Medulla oblongata (tissue), 1 donor: Measurements from ENCODE around the gene RPL10.

ENCODE experiments used
- DNase-seq: peaks from one replicate; pipeline ENCODE4 v3.0.0-alpha.2; 2015; ENCODE audit errors: extremely low spot score

Gene RPL10

DNA sequence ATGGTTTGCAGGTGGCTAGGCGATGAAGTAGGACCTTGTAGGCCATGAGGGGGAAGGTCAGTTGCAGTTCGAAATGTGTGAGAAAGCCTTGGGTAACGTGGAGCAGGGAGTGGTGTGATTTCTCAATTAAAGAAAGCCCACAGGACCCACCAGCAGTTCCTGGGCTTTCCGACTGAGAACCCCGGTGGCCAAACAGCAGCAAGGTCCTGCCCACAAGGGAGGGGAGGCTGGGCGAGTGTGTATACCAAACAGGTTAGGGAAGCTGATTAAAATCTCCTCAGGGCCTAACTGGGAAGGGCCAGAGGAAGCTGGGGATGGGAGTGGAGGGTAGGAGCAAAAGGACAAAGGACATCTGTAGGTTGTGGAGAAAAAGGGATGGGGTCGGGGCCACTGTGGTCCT lies 32.7 kb downstream of the RPL10 start:
- no peak for DNase-seq

DNA sequence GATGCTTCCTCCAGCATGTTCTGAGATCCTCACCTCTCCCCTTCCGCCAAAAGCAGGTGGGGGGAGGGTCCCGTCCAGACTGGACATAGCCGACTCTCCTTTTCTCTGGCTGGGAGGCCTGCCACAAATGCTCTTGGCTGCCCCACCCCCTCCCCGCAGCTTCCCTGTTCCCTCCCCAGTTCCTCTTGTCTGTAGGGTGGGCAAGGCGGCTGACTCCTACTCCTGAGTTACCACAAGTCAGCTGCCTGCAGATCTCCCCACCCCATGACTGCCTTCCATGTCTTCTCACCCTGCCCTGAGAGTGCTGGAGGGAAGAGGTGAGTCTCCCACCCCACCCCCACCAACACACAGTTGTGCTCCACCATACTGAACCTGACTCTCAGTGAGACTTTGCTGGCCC lies 33.2 kb downstream of the RPL10 start:
- DNase-seq: peak; percentile 43

DNA sequence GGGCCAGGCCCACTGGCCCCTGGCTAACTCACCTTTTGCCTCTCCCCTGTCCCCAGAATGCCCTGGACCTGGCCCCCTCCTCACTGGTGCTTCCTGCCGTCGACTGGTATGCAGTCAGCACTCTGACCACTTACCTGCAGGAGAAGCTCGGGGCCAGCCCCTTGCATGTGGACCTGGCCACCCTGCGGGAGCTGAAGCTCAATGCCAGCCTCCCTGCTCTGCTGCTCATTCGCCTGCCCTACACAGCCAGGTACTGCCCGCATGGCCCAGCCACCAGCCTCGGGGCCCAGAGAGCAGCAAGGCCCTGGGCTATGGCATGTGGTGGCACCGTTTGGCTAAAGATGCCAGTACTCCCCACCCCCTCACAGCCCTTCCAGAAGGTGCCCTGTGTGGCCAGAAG lies 34.0 kb downstream of the RPL10 start:
- DNase-seq: no peak

DNA sequence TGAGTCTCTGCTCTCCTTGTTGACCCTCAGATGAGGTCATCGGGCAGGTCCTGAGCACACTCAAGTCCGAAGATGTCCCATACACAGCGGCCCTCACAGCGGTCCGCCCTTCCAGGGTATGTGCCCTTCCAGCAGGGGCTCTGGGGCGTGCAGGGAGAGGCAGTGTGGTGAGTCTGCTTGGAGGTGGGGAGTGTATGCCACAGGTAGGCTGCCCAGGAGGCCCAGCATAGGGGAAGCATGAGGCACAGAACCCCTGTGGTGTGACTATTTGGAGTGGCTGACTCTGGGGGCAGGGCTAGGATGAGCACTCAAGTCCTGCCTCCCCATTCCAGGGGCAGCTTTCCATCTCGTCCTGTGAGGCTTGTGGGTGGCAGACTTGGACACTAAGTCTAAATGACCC lies 35.4 kb downstream of the RPL10 start:
- DNase-seq: no peak

DNA sequence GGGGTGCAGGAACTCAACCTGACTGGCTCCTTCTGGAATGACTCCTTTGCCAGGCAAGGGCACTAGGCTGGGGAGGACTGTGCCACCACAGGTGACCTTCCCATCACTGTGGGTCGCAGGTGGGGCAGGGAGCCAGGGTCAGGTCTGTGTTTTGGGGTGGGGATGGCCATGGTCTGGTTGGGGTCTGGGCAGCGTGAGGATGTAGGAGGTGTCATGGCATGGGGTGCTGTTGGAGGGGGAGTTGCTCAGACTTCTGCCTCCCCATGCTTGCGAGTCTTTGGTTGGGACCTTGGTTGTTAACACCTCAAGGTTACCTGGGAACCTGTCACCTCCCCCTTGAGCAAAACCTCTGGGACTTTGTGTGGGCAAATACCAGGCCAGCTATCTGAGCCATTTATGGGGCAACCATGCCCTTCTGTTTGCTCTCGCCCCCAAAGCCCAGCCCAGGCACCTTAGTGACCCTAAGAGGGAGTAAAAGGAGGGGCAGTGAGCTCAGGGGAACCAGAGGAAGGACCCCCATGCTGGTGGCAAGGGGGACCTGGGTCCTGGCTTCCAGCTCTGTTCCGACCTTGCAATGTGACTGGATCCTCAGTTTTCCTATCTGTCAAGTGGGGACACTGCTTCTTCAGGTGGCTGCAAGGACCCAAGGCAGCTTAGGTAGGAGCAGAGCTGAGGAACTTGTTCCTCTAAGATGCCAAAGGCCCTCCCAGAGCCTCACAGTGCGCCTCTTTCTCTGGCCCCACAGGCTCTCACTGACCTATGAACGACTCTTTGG lies 36.4 kb downstream of the RPL10 start:
- DNase-seq: no peak

DNA sequence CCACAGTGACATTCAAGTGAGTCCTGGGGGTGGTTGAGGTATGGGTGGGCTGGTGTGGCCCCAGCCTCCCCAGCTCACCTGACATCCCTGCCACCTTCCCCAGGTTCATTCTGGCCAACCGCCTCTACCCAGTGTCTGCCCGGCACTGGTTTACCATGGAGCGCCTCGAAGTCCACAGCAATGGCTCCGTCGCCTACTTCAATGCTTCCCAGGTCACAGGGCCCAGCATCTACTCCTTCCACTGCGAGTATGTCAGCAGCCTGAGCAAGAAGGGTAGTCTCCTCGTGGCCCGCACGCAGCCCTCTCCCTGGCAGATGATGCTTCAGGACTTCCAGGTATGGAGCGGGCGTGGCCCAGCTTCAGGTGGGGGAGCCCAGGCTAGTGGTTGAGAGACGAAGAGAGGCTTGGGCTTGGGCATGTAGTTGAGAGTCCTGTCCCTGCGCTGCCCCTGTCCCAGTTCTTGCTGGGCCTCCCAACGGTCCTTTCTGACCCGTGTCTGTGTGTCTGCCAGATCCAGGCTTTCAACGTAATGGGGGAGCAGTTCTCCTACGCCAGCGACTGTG lies 37.1 kb downstream of the RPL10 start:
- no peak for DNase-seq

DNA sequence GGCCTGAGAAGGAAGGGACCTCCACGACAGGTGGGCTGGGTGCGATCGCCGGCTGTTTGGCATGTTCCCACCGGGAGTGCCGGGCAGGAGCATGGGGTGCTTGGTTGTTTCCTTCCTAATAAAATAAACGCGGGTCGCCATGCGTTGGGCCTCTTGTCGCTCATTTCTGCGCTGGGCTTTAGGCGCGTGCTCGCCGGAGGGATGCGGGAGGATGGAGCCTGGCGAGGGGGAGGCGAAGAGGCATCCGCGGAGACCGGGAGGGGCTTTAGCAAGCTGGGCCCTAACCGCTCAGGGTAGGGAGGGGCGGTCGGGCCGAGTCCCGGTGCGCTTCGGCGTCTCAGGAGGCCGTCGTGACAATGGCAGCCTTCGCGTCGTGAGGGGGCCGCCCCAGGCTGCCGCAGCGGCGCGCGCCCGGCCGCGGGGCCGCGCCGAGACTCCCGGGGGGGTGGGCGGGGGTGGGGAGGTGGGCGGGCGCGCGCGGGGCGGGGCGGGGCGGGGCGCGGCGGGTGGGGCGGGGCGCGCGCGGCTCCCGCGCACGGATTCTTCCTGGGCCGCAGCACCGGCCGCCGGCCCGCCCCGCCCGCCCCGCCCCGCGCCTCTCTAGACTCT lies 38.3 kb downstream of the RPL10 start:
- no peak for DNase-seq

DNA sequence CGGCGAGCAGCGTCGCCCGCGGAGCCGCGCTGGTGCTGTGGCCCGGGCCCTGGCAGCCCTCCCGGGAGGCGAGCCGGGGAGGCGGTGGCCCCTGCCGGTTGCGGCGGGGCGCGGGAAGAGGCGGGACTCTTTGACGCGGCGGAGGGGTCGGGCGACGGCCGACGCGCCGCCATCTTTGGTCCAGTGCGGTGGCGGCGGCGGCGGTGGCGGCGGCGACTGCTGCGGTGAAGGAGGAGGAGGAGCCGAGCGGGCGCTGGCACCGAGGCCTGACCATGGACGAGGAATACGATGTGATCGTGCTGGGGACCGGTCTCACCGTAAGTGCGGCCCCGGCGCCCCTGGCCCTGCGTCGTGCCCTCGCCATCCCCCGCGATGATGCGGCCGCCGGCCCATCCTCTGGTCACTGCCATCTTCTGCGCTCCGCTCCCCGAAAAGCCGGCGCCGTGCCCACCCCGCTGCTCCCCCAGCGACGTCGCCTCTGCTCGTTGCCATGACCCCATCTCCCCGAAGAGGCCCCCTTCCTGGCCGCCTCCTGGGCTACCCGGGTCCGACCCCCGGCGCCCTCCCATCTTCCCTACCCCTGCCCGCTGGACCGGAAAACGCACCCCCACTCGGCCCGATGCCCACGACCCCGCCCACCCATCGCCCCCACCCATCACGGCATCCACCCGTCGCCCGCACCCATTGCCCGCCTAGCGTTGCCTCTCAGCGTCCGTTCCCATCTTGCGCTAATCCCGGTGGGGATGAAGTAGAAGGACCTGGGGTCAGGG lies 39.0 kb downstream of the RPL10 start, which contains the start of gene GDI1:
Gene GDI1, plus strand, starts transcription at position 172 of the 770 bp plus-strand sequence. Its CDS starts 101 bp downstream, at position 273.
- no peak for DNase-seq

DNA sequence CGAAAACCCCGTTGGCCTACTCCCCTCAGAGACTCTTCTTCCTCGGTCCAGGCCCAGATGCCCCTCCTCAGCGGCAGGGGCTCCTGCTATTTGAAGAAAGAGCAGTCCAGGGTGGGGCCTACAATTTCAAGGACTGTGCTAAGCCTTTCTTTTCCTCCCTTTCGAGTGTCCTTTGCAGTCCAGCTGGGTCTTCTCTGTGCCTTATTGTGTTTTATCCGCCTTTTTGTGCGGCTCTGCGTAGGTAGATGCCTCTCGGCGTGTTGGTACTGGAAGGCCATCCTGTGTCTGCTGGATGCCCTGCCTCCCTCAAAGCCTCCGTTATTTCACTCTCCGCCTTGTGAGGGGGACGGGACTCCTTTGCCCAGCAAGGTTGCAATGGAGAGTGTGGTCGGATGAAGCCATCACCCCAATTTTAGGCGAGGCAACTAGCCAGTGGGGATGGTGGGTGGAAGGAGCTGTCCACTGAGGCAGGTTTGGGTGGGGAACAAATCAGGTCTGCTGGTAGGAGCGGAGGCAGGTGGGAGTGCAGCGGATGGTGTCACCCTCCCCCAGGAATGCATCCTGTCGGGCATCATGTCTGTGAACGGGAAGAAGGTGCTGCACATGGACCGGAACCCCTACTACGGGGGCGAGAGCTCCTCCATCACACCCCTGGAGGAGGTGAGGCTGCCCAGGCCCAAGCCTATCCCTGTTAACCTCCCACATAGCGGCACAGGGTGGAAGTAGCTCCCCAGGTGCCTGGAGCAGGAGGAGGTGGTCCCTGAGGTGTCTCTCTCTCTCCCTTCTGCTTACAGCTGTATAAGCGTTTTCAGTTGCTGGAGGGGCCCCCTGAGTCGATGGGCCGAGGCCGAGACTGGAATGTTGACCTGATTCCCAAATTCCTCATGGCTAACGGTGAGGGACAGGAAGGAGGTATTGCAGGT lies 40.1 kb downstream of the RPL10 start:
- no peak for DNase-seq

DNA sequence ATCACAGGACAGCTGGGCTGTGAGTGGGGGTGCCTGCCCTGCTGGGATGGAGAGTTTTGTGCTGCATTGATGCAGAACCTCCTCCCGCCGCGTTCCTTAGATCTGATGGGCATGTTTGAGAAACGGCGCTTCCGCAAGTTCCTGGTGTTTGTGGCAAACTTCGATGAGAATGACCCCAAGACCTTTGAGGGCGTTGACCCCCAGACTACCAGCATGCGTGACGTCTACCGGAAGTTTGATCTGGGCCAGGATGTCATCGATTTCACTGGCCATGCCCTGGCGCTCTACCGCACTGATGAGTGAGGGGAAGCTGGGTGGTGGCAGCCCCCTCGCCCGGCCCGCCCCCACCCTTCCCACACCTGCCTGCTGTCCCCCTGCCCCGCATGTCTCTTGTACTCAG lies 41.7 kb downstream of the RPL10 start:
- DNase-seq: no peak

DNA sequence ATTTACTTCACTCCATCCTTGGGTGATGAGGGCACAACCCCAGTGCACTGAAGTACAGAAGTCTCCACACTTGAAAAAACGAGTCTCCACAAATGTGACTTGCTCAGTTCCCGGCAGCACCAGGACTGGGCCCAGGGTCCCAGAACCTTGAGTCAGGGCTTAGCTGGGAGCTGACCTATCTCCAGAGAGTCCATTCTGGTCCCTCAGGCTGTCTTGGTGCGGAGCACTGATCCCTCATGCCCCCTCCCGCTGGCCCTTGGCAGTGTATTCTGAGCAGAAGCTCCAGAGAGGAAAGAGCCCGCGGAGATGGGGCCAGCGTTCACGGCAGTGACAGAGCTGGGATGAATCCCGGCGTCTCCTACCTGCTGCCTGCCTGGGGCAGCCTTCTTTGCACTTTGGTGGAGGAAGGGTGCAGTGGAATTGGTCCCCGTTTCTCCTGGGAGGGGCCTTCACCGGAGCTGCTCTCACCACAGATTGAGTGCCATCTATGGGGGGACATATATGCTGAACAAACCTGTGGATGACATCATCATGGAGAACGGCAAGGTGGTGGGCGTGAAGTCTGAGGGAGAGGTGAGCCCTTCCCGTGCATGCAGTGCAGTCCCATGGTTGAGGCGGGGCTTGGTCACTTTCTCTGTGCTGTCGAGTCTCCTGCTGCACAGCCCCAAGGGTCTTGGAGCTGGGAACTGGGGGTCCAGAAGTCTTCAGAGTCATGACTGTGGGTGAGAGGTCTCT lies 42.6 kb downstream of the RPL10 start:
- DNase-seq: no peak

DNA sequence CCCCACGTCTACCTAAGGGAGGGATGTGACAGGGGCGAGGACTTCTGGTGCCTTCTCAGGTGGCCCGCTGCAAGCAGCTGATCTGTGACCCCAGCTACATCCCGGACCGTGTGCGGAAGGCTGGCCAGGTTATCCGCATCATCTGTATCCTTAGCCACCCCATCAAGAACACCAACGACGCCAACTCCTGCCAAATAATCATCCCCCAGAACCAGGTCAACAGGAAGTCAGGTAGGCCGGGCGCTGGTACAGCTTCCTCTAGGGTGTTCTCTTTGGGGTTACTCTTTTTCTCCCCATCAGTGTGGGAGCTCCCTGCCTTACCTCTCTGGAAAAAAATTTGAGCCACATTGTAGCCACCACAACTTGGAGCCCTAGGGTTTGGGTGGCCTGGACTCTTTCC lies 43.4 kb downstream of the RPL10 start:
- no peak for DNase-seq

DNA sequence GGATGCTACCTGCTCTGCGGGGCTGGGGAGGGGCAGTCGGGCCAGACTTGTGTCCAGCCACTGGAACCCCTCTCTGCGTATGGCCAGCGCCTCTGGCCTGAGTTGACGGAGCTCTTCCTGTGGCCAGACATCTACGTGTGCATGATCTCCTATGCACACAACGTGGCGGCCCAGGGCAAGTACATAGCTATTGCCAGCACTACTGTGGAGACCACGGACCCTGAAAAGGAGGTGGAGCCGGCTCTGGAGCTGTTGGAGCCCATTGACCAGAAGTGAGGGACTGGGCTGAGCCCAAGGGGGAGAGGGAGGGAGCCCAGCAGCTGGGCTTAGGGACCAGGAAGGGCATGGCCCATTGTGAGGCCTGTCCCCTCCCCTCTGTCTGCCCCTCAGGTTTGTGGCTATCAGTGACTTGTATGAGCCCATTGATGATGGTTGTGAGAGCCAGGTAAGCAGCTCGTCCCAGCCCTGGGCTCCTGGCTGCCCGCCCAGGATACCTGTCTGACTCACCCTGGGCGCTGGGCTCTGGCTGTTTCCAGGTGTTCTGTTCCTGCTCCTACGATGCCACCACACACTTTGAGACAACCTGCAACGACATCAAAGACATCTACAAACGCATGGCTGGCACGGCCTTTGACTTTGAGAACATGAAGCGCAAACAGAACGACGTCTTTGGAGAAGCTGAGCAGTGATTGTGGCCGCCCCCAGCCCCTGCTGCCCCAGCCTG lies 44.0 kb downstream of the RPL10 start:
- no peak for DNase-seq

DNA sequence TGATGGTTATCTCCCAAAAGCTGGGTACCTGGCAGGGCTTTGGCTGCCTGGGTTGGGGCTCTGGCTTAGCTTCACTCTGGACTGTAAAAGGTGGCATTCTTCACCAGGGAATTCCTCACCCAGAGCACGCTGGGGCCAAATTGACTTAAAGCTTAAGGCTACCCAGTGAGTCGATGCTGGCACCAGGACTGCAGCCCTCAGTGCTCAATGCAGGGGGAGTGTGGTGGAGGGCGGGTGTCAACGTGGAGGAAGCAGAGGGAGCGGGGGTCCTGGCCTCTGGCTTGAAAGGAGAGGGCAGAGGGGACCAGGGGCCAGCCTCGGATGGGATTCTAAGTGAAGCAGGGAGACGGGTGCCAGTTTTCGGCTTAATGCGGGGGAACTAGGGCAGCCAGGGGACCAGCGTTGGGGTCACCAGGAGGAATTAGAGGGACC lies 45.3 kb downstream of the RPL10 start:
- DNase-seq: no peak

DNA sequence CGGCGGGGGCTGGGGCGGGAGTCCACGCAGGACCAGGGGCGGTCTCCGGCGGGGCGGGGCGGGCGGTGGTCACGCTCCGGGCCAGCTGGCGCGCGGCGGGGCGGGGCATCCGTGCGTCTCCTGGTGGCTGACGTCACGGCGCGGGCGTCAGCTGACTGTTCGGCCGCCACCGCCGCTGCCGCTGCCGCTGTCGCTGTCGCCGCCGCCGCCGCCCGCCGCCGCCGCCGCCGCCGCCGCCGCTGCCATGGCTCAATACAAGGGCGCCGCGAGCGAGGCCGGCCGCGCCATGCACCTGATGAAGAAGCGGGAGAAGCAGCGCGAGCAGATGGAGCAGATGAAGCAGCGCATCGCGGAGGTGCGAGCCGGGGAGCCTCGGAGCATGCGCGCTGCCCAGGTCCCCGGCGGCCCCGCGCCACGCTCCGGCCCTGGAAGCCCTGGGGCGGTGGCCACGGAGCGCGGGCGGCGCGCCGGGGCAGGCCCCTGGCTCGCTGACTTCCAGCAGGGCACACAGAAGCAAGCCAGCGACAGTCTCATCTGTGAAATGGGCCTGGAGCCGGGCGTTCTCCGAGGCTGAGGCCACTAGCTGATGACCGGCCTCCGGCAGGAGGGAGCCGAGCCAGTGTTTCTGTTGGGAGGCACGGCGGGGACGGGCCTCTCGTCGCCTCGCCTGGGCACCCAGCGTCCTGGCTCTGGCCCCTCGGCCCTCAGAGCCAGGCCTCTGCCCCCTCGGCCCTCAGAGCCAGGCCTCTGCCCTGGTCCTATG lies 46.0 kb downstream of the RPL10 start, which contains the start of gene FAM50A:
Gene FAM50A, plus strand, starts transcription at position 150 of the 763 bp plus-strand sequence. Its CDS starts 95 bp downstream, at position 245.
- DNase-seq: peak; percentile 68

DNA sequence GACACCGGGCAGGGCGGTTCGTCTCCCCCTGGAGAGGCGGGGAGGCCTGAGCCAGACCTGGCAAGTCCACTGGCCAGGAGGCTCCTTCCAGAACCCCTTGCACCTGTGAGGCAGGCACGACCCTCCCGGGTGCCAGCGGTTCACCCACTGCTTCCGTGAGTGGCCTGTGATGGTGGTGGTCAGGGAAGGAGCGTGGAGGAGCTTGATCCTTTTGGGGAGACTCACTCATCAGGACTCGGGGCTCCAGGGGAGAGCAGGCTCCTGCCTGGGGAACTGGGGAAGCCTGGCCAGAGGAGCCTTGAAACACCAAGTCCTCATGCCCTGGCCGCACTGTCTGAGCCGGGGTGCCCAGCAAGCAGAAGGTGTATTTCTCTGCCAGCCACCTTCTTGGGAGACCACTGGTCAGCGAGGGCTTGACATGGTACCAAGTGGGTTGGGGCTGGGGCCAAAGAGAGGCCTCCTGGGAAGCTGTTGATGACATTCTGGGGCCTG lies 46.6 kb downstream of the RPL10 start:
- DNase-seq: no peak

DNA sequence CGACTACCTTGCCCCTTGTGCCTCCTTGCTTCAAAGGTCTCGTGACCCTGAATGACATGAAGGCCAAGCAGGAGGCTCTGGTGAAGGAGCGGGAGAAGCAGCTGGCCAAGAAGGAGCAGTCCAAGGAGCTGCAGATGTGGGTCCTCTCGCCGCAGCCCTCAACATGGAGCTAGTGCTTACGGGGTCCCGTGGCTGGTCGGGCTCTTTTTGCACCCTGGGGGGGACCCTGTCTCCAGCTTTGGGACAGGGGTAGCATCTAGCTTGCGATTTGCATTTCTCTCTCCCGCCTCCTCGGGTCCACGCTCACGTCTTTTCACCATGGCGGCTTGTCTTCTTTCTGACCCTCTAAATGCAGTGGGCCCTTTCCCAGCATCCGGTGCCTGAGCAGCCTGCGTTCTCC lies 47.6 kb downstream of the RPL10 start:
- no peak for DNase-seq

DNA sequence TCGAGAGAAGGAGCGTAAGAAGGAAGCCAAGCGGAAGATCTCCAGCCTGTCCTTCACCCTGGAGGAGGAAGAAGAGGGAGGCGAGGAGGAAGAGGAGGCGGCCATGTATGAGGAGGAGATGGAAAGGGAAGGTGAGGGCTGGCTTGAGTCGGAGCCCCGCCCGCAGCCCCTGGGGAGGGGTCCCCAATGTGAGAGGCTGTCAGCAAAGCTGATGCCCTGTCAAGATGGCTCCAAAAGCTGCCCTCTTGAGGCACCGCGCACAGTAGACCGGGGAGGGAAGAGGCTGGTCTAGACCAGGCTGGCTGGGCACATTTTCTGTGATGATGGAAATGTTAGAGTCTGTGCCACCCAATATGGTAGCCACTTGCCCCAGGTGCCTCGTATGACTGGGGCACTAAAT lies 48.3 kb downstream of the RPL10 start:
- no peak for DNase-seq

DNA sequence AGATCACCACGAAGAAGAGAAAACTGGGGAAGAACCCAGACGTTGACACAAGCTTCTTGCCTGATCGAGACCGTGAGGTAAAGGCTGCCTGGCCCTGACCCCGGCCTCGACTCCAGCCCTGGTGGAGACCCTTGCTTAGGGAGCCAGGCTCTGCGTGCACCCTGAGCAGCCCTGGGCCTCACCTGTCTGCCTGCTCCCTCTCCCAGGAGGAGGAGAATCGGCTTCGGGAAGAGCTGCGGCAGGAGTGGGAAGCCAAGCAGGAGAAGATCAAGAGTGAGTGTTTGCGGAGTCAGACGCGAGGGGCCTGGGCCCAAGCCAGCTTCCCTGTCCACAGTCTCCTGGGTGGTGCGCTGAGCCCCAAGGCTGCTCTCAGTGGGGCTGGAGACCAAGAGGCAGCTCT lies 50.3 kb downstream of the RPL10 start:
- no peak for DNase-seq
